ENCODE measurements around the gene STRN3. TPM values are rescaled to one million over a fixed set of nuclear protein-coding genes. Genes with fewer than 3 reads are reported as not detected.
"Not testable (repeated sequence)": the region's sequence is repeated elsewhere in the genome, so short reads cannot be mapped to it uniquely, and the experiment has no call there.

The STRN3 gene
- total RNA-seq, 1 experiment from 2014 or later, result 18.5 TPM

DNA sequence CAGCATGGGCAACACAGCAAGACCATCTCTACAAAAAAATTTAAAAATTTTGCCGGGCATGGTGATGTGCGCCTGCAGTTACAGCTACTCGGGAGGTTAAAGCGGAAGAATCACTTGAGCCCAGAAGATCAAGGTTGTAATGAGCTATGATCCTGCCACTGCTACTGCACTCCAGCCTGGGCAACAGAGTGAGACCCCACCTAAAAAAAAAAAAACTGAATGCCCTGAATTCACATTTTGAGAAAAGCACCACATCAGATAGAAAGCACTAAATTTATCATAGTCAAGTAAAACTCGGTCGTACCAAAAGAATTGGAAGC, 24.9 kb downstream of the STRN3 start:
- DNase-seq (ENCODE audit: low spot score), result no peak

- no peak for DNase-seq (ENCODE audit: low spot score)
These were observed 25.4 kb downstream of the STRN3 start for GRCh38 chr14:31000629-31001338.

- no peak for DNase-seq (ENCODE audit: low spot score)
These were observed 27.0 kb downstream of the STRN3 start for GRCh38 chr14:30999038-30999773.

DNA sequence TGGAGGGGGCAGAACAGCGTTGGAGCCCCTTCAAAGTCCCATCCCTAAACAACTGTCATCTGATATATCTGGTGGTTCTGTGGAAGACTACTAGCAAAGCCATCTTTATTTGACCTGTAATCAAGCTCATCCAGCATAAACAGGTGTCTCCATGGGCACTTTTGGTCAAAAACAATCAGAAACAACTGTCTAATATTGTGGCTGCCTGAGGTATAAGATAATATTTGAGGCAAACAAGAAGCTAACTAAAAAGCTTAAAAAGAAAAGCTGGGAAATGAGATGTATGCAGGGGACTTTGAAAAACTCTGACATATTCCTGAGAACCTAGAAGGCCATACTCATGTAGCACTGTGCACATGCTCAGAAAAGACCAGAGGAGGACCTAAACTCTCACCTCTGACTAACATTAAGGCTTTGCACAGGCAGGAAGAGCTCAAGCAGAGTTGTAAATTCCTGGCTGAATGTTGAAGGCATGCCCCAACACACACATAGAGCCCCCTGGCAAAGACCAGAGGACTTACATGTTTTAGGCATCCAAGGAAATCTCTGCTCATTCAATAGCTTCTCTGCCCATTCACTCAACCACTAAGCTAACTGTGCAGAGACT, 28.0 kb downstream of the STRN3 start:
- DNase-seq (ENCODE audit: low spot score), result no peak

GRCh38 chr14:30996892-30997659, 29.1 kb downstream of the STRN3 start:
- DNase-seq (ENCODE audit: low spot score), result no peak

- DNase-seq (ENCODE audit: low spot score), result no peak
These were observed 30.5 kb downstream of the STRN3 start for GRCh38 chr14:30995689-30996088.

GRCh38 chr14:30994681-30995620, 31.2 kb downstream of the STRN3 start:
- DNase-seq (ENCODE audit: low spot score), result no peak

- DNase-seq (ENCODE audit: low spot score), result no peak
These were observed 33.1 kb downstream of the STRN3 start for GRCh38 chr14:30993071-30993470.

DNA sequence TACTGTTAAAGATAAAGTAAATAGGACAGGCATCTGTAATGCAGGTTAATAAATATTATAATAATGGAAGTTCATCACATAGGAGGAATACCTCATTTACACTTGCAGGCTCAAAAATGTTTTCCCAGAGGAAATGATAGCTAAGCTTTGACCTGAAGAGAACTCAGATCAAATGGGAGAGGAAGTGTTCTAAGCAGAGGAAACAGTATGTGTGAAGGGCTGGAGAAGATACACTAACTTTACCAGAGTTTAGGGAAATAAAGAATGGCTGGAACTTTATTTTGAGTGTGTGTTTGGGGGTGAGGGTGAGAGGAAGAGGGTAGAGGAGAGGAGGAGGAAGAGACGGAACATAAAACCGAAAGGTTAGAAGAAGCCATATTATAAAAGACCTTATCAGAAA, 34.8 kb downstream of the STRN3 start:
- DNase-seq (ENCODE audit: low spot score), result no peak

- DNase-seq (ENCODE audit: low spot score), result no peak
These were observed 35.4 kb downstream of the STRN3 start for GRCh38 chr14:30990770-30991169.

DNA sequence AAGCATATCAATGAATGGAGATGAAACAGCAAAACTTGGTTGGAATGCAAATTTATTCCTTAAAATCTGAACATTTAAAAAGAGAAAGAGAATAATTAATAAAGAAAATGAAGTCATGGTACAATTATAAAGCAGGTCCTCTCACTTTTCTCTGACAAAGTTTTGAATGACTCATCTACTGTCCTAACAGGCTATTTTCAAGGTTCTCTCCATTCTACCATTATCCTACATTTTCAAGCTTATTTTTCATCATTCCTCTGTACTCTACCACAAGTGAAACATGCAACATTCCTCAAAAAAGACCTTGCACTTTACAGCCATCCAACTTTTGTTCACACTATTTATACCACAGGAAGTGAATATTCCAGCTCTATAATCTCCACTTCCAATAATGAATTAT, 37.7 kb downstream of the STRN3 start:
- DNase-seq (ENCODE audit: low spot score), result no peak

DNA sequence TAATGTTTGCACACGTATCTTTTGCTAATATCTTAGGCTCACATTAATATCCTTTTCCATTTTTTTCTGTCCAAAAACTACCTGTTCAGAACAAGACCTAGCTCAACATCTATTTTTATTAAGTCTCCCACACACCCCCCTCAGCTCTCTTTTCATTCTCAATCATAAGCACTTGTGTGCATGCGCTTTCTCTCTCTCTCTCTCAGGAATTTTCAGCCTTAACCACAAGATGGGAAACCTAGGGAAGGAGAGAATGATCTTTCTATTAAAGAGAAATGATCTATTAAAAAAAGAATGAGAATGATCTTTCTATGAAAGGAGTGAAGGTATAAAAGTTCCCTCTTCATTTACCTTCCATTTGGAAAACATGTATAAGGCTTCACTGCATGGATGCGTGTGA, 40.4 kb downstream of the STRN3 start:
- no peak for DNase-seq (ENCODE audit: low spot score)

DNA sequence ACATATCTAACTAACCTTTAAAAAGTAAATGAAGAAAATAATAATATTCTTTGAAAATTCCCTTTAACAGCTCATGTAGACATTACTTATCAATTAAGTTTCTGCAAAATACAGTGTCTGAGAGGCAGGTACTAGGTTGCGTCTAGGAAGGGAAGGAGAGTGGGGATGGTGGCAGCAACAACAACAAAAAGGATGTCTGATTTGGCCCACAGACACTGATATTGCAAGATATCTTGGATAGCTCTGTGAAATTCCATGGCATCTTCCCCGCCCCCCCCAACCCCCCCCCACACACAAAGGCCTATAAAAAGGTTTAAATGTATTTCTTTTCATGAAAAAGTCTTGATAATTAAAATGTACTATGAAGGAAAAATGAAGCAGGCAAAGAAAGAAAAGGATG, 42.3 kb downstream of the STRN3 start:
- no peak for DNase-seq (ENCODE audit: low spot score)

GRCh38 chr14:30982533-30982932, 43.6 kb downstream of the STRN3 start:
- DNase-seq (ENCODE audit: low spot score), result no peak

- no peak for DNase-seq (ENCODE audit: low spot score)
These were observed 45.2 kb downstream of the STRN3 start for GRCh38 chr14:30980980-30981379.

- peak; percentile 60 for DNase-seq (ENCODE audit: low spot score)
These were observed 46.0 kb downstream of the STRN3 start for GRCh38 chr14:30980106-30980704.

DNA sequence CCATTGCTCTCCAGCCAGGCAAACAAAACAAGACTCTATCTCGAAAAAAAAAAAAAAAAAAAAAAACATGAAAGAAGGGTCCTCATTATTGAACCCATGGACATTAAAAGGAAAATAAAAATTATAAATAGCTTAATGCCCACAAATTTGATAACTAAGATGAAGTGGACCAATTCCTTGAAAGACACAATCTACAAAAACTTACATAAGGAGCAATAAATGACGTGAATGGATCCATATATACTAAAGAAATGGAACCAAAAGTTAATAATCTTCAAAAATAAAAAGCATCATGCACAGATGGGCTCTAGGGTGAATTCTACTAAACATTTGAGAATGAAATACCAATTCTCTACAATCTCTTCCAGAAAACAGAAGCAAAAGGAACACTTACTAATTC, 48.4 kb downstream of the STRN3 start:
- DNase-seq (ENCODE audit: low spot score), result no peak

DNA sequence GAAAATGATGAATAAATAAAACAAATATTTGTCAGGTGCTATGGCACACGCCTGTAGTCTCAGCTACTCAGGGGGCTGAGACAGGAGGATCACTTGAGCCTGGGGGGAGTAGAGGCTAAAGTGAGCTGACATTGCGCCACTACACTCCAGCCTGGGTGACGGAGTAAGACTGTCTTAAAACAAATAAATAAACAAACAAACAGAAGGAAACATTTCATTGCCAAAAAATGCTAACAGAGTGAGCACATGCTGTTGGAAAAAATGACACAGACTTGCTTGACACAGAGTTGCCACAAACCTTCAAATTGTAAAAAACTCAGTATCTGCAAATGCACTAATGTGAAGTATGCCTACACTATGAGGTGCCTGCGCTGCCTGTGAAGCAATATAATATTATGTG, 51.6 kb downstream of the STRN3 start:
- peak; percentile 44 for DNase-seq (ENCODE audit: low spot score)

GRCh38 chr14:30972882-30973582, 53.1 kb downstream of the STRN3 start:
- no peak for DNase-seq (ENCODE audit: low spot score)

DNA sequence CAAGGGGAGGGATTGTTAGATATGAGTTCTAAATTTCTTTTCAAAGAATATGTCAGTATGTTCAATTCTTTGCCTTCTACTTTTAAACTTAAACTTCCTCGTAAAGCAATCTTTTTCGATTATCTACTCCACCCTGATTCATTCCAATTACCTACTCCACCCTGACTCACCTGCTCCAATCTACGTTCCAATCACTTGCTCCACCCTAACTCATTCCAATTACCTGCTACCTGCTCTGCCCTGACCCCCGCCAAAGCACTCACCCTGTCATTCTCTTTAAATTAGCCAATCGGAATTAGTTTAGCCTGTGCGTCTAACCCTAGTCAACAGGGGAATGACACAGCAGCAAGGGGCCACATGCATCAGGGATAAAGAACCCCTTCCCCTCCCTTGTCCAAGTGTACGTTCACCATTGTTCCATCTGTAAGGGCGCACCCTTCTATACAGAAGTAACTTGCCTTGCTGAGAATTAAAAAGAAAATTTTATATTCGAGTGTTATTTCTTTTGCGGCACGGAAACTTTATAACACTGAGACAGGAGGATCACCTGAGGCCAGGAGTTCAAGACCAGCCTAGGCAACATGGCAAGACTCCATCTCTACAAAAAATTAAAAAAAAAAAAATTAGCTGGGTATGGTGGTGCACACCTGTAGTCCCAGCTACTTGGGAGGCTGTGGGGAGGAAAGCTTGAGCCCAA, 54.0 kb downstream of the STRN3 start:
- not testable (repeated sequence) for DNase-seq (ENCODE audit: low spot score)
